HG03521 (cell line): ENCODE measurements around the gene ASTN1.

Experiments used
- ATAC-seq: cut with Tn5 transposase; IDR thresholded peaks from one replicate; pipeline ENCODE4 v1.9.1; 2021; ENCODE audit warnings: mild to moderate bottlenecking, moderate library complexity; ENCODE audit not compliant: unreplicated experiment

ASTN1 gene

DNA sequence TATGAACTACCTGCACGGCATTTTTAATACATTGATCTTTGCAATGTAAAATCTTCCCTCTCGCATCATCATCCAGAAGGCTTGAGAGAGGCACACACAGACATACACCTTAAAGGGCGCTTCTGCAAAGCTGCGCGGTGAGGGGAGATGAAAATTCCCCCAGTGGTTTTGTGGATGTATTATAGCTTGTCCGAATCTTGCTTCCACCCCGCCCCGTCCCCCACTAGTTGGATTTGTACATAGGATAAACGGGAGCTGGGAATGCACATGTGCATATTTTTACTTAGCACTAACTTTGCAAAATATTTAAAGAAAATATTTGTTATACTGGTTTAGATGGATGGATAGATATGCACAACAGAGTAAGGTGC, 542 bp upstream of the ASTN1 start:
- no peak for ATAC-seq

- no peak for ATAC-seq
Observed at GRCh38 chr1:177163844-177164379, 600 bp downstream of the ASTN1 start.

GRCh38 chr1:177162243-177162642, 2.3 kb downstream of the ASTN1 start:
- no peak for ATAC-seq

DNA sequence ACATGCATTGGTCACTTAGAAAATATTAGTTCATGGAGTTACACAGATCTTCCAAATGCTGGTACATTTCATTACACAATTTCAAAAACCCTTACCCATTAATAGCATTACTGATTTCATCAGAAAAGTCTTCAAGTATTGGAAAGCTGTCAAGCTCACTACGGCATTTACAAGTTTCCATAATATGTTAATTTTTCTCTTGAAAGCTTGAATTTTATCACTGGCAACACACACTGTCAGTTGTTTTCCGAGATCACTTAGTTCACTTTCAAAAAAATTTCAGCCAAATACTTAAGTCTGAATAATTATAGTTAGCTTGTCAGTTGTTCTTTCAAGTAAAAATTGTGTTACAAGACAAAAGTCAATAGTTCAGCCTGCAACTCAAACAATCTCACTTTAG, 18.0 kb downstream of the ASTN1 start:
- no peak for ATAC-seq

DNA sequence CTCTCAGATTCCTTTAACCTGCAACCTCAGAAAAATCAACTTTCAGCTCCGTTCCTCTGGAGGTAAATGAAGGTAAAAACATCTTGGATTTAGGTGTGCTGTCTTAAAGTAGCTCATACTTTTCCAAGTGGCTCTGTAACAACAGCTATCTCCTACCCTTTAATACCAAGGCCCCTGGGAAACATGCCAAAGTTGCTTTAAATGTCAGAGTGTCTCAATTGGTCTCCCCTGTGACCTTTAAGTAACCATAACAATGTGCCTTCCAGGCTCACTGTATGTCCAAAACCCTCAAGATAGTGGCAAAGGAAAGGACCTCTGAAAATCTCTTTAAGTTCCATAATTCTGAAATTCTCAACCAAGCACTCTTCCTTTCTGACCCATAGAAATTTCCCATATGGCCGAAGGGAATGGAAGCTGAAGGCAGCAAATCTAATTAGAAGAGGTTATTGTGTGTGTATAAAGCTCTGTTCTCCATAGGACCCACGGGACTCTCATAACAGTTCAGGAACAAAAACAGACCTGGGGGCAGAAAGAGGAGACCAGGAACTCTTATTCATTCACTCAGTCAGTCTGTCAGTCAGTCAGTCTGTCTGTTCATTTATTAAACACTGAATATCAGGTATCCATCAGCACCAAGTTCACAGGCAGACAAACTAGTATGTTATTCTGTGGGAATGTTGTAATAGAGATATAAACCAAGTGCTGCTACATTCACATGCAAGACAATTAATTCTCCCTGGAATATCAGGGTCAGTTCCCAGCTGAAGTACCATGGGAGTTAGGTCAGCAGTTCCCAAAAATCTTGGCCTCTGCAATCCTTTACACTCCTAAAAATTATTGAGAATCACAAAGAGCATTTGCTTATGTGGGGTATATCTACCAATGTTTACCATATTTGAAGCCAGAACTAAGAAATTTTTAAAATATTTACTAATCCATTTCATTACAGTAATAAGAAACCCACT, 19.1 kb downstream of the ASTN1 start:
- no peak for ATAC-seq

DNA sequence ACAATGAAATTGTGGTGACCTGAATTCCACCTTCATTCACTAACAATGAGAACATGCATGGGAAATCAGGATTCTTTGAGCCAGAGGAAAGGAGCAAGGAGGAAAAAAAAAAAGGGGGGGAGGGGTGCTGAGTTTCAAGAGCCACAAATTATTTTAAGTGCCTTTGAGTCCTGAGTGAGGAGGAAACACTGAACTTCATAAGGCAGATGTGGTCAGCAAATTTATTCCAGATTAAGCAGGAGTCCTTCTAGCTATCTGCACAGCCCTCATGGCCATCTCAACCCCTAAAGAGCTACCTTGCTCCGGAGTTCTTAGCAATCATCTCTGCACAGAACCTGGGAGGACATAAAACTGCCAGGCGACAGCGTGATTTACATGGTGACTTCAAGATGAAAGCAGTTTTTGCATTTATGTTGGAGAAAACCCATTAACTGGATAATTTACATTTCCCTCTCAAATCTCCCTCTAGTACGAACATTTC, 21.7 kb downstream of the ASTN1 start:
- ATAC-seq: no peak

- ATAC-seq: no peak
Observed at GRCh38 chr1:177142010-177142409, 22.5 kb downstream of the ASTN1 start.

DNA sequence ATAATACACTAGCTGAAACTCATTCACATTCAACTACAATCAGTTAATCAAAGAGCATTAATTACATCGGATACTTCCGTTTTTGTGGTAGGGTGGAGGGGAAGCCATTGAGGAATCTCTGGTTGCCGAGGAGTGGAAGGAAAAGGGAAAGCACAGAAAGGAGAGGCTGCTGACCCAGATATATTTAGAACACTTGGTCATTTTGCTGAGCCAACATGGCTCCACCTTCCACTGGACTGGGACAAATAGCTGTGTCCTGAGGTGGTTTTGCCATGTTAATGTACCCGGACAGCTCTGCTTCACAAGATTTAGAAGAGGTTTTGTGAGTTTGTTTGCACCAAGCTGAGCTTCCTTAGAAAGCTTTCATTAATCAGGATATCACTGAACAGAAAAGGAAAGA, 26.2 kb downstream of the ASTN1 start:
- ATAC-seq: no peak

DNA sequence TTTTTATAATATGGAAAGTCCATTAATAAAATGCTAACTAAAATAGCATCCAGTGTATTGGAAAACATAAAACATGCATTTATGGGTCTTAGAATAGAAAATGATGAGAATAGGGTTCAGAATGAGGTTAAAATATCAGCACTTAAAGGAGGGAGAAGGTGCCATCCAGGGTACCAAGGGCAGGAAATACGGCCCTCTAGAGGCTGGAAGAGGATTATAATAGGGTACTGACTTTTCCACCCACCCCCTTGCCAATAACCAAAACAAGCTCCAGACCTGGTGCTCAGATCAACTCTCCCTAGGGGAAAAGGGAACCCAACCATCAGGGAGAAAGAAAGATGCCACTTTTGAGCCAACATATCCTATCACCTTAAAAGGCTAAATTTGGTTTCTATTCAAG, 26.7 kb downstream of the ASTN1 start:
- no peak for ATAC-seq

GRCh38 chr1:177135250-177135649, 29.3 kb downstream of the ASTN1 start:
- ATAC-seq: no peak

GRCh38 chr1:177133977-177134538, 30.5 kb downstream of the ASTN1 start:
- ATAC-seq: no peak

DNA sequence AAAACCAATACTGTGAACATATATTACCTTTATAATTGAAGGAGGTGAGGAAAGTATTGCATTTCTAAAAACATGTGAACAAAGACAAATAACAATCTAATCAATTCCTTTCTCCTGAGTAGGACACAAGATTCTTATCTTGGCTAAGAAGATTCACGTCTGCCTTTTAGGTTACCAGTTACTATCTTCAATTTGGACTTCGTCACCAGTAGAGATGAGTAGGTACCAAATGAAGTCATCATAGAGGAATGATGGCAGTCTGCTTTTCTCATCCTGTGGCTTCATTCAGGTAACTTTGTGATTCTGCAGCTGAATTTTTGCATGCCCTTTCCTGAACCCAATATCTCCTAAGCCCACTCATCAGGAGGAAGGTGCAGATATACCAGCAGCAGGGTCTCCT, 32.4 kb downstream of the ASTN1 start:
- no peak for ATAC-seq

GRCh38 chr1:177131723-177132122, 32.8 kb downstream of the ASTN1 start:
- no peak for ATAC-seq

GRCh38 chr1:177130451-177130945, 34.0 kb downstream of the ASTN1 start:
- no peak for ATAC-seq

GRCh38 chr1:177128665-177129281, 35.7 kb downstream of the ASTN1 start:
- ATAC-seq: no peak

DNA sequence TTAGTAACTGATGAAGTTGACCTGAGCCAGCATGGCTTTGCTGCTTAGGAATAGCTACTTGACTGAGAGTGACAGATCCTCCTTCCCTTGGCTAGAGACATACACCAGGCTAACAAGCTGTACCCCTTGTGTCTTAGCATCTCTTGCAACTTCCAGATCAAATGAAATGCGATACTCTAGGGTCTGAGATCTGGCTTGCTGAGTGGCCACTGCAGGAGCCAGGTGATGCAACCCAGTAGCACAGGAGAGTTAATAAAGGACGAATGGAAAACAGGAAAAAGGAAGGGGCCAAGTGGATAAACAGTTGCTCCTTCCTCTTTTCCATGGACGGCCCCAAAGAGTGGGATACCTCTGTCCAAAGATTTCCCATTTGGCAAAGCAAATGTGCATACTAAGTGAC, 38.2 kb downstream of the ASTN1 start:
- no peak for ATAC-seq

DNA sequence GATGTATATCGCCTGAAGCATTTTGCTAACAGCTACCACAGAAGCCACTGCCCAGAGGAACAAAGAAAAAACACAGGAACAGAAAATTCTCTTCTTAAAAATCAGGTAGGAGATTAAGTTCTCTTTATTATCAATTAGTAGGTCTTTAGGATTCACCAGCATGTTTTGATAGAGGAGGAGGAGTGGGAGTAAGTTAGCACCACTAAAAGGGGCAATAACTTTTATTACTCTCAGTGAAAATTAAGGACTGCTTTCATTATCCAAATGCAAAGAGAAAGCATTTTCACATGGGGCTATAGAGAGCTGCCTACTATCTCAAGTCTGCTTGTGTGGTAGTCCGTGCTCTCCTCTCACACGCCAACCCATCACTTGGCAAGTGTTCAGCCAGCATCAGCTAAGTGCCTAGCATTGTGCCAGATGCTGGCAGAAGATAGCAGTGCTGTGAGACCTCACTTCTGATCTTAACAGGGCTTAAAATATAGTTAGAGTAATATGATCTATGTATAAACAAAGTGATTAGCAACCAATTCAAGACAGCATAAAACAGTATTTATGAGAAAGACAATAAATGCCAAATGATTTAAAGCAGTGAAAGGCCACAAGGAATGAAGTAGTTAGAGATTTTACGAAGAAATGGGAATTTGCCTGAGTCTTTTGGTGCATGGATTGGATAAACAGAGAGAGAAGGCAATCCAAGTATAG, 39.8 kb downstream of the ASTN1 start:
- no peak for ATAC-seq

- ATAC-seq: no peak
Observed at GRCh38 chr1:177122461-177123251, 41.9 kb downstream of the ASTN1 start.

- no peak for ATAC-seq
Observed at GRCh38 chr1:177119311-177119710, 45.2 kb downstream of the ASTN1 start.

DNA sequence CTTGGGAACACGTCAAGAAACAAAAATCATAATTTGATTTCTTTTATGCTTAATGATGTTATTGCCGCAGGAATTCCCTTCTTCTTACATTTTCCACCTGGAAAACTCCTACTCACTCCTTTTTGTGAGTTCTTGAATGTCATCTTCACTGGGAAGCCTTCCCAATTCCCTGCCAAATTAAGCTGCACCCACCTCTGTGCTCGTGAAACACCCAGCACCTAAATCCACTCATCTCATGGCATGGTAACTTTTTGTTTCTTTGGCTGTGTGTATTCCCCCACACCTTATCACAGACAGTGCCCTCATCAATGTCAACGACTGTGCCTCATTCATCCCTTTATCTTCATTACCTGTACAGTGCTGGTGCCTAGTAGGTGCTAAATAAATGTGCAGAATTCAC, 45.6 kb downstream of the ASTN1 start:
- no peak for ATAC-seq
